ENCODE data around the gene IST1.
"Not testable (repeated sequence)": the region's sequence is repeated elsewhere in the genome, so short reads cannot be mapped to it uniquely, and the experiment has no call there.

The IST1 gene

DNA sequence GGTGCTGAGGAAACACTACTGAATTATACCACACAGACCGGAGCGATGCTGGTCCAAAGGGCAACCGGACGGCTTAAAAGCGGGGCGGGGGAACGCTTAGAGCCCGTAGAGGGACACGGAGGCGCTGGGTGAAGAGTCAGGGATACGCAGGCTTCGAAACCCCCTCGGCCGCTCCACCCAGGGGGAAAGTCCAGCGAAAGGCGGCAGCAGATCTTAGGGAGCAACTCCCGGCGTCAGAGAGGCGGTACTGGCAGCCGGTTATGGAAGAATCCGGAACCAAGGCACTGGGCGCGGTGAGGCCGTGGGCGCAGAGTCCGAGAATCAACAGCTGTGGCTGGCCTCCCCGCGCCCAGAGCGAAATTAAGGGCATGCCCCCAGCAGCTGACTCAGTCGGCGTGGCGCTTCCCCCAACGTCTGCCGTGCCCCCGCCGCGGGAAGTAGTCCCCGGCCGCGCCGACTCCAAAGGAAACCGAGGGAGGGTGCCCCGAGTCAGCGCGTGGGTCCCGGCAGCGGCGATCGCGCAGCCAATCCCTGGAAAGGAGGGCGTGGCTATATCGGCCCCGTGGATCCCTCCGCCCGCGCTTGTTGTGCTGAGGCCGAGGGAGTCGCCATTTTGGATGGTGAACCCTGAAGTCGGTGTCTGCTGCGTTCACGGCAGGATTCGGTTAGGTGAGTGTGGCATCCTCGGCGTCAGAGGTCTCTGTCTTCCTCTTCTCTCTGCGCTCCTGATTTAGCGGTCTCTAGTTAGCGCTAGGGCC lies at the start of gene IST1:
Gene IST1 (plus strand): TSS at position 611 of the 758 bp plus-strand sequence. CDS start 20,110 bp downstream, outside the sequence.
- DNase-seq (ENCODE audit: low read depth), result peak; percentile 97

DNA sequence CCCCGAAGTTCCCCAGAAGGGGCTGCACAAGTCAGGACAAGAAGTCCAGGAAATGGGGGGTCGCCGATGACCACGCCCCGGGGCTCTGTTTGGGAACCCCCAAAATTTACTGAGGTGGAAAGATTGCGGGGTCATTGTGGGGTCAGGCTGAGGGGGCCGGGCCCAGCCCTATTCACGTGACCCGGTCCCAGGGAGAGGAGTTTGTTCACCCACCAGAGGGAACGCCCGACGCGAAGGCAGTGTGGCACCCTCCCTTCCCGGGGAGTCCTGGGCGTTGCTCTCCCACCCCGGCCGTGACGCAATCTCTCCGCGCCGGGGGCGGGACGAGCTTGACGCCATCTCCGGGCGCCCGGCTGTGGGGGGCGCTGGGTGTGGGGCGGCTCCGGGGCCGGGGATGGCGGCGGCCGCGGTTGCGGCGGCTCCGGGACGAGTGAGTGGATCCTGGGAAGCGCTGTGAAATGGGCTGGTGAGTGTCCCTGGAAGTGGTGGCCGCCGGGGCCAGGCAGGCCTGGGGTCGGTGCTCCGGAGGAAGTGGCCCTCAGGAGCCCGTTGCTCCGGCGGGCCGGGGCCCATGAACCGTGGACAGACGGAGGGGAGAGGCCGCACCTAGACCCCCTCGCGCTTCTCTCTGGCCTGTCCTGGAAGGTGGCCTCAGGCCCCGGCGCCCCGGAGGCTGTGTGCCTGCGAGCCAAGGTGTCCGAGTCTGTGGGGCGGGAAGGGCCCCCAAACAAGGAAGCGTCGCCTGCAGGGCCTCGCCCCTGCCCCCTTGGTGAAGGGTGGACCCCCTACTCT lies 49.5 kb upstream of the IST1 start, which contains the start of gene ATXN1L:
Gene ATXN1L (plus strand): TSS at position 338 of the 792 bp plus-strand sequence. CDS start 3,765 bp downstream, outside the sequence.
- DNase-seq (ENCODE audit: low read depth), result peak; percentile 91

DNA sequence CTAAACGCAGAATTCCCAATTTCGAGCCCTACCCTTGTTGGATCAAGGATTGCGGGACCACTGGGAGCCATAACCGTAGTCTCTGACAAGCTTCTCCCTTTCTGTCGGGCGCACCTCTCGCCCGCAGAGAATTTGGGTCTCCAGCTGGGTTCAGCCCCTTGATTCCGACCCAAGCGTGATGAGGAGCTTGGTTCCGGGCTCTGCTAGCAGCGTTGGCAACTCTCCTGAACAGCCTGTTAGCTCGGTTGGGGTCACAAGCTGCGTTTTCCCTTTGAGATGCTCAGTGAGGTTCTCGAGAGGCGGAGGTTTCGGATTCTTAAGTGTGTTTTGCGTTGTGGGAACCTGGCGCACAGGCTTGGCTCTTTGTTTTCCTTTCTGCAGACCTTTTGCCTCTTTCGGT lies 48.9 kb upstream of the IST1 start:
- no peak for DNase-seq (ENCODE audit: low read depth)

DNA sequence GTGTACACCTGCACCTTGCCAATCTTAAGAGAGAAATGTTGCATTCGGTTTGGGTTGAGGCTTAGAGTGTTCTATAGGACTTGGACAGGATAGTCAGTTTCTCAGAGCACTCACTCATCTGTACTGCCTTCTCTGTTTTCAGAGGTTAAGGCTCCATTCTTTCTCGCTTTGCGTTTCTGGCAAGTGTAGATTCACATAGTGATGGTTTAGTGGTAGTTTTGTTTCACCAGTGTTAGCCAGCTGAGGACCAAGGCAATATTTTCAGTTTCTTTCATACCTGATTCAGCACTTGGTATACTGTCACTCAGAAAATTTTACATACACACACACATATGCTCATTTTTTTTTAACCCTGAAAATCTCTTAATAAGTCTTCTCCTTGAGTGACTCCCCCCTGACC lies 48.2 kb upstream of the IST1 start:
- no peak for DNase-seq (ENCODE audit: low read depth)

DNA sequence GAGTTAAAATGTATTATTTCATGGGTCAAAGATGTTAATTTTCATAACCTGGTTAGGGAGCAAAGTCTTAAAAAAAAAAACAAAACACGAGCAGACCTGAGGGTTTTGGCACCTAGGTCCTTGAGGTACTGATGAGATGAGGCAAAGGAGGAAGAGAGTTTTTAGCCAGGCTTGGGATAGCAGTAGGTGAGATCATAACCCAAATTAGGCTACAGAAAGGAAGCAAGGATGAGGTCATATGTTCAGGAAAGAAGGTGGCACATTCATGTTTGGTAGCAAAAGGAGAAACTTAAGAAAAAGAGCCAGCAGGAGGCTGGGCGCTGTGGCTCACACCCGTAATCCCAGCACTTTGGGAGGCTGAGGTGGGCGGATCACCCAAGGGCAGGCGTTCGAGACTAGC lies 46.7 kb upstream of the IST1 start:
- no peak for DNase-seq (ENCODE audit: low read depth)

DNA sequence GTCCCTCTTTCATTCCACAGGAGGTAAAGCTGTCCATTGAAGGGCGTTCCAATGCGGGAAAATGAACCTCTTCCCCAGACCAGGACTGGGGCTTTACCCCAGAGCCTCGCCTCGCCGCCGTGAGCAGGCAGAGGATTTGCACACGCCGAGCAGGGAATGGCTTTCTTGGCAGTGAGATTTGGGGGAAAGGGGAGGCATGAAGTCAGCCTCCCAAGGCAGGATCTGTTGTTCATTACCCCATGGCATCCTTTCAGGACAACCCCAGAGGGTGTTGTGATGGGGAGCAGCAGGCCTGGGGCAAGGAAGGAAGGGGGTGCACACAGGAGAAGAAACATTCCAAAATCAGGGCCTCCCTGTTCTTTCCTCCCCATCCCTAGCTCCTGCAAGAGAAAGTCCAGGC lies 43.6 kb upstream of the IST1 start:
- DNase-seq (ENCODE audit: low read depth), result no peak

DNA sequence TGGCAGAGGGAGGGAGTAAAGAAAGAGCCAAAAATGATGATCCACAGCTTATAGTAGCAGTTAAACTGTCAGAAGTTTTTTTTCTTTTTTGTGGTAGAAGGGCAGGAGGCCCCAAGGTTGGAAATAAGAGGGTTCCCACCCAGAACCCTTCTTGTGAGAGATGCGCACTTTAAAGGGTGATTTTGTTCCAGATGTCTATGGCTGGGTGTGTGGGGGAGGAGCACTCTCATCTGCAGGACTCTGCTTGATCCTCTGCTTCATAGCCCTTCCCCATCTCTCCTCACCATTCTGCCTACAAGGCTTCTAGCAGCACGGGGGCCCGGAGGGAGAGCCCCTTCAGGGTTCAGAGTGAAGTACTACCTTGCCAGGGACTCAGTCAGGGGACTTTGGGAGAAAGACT lies 43.2 kb upstream of the IST1 start:
- DNase-seq (ENCODE audit: low read depth), result no peak

DNA sequence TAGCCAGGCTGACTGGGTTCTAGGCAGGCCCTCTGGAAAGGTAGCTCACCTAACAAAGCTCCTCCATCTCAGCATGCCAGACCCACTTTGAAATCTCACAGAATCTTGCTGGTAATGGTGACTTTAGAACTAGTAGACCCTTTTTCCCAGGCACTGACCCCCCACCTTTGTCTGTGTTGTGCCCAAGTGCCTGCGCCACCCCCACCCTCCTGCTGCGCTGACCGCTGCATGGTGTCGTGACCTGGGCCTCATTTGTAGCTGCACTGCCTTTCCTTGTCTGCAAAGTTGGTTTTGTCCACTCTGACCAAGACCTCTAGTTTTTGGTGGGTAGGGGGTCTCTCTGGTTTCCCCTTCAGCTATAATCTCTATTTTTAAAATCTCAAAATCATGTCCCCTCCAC lies 42.8 kb upstream of the IST1 start:
- no peak for DNase-seq (ENCODE audit: low read depth)

DNA sequence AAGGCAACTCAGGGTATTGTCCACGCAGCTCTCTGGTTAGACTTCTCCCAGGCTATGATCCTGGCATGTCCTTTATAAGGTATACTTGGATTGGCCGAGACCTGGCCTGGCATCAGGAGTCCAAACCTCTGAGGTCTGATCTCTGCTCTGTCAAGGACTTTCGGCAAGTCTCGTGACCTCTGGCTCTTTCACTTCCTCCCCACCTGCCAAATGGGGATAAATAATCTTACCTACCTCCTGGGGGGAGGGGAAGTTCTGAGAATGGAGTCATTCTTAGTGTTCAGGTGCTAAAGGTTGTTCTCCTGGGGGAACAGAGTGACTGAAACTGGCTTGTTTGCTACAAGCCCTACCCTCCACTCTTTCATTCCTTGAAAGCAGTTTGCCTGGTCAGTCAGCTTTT lies 41.9 kb upstream of the IST1 start:
- no peak for DNase-seq (ENCODE audit: low read depth)

DNA sequence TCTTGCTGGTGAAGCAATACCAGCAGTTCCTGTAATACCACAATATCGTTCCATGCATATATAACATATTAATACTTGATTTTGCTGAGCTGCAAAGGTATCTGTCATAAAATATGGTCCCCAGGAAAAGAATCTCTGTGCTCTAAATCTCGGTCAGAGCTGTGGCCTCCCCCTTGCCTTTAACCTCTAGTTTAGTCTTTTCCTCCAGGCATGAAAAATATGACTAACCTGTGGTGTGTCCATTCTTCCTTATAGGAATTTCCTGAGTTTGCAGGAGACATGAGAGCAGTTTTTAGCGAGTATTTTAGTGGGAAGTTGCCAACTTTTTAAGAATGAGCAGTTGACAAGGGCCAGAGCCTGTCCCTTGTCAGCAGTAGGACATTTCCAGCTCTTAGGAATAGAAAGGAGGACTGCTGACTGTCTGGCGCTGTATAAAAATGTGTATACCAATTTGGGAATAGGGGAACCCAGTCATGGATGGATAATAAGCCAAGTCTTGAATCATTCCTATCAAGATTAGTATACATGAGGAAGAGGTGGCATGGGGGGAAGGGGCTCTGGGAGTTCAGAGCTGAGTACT lies 40.9 kb upstream of the IST1 start:
- DNase-seq (ENCODE audit: low read depth), result no peak

DNA sequence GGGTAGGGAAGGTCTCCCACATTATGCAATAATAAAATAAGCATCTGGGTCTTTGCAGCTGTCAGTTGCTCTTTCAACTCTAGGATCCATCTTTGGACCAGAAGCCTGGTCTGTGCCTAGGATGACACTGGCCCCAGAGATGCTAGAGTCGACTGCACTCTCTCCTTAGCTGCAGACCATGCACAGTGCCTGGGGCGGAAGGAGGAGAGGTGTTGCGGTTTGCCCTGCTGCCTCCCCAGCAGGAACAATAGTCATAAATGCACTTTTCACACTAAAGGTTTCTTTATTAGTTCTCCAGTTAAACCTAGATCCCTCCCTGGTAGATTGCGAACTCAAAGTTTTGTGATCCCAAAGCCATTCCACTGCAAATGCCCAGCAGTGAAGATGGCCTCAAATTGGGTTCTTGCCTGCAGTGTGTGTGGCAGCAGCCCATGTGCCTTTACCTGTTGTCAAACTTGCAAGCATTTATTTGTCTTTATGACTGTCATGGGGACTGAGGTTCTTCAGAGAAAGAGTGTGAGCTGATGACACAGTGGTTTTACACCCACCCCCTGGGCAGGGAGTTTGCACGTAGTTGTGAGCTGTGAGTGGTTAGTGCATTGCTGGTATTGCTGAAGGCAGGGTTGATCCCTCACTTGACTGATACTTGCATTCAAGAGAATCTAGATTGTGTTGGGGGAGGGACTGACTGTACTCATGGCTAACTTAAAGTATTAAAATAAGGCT lies 39.2 kb upstream of the IST1 start:
- no peak for DNase-seq (ENCODE audit: low read depth)

DNA sequence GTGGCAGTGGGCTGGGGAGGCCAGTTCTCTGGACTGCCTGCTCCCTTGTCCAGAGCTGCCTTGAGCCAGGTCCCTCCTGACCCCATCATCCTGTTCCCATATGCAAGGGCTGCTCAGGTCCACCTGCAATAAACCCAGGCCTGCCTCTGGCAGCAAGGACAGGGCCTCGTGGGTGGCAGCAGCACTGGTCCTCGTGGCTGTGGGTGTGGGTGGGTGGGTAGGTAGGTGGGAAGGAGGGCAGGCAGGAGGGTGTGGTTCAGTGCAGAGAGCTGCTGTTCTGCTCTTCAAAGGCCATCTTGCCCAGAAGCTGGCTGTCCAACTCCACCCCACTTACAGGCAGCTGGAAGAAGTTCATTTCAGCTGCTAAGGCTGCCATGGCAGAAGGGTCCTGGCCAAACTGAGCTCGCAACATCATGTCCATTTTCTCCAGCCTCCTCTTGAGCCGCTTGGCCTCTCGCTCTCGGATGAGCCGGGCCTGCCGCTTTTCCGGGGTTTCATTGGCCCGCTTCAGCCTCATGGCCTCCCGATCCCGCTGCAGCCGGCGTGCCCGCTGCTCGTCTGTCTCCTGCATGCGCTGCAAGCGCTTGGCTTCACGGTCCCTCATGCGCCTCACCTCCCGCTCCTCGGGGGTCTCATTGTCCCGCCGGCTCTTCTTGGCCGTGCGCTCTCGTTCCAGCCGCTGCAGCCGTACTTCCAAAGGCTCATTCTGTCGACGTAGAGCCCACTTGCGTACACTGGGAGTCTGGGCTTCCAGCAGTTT lies 35.4 kb upstream of the IST1 start:
- no peak for DNase-seq (ENCODE audit: low read depth)

DNA sequence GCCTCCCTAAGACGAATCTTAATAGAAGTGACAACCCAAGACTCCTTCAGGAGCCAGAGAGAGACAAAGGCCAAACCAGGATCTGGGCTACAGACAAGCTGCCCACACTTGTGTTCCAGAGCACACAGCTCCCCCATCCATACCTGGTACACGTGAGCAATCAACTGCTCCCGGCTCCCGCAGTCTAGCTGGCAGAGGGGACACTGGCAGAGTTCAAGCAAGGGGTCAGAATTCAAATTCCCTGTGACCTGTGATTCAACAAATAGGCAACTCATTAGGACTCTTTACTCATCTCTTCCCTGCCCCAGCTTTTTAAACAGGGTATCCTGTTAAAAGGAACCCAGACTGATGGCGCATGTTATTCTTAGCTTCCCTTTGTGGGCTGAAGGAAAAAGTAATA lies 31.3 kb upstream of the IST1 start:
- no peak for DNase-seq (ENCODE audit: low read depth)

DNA sequence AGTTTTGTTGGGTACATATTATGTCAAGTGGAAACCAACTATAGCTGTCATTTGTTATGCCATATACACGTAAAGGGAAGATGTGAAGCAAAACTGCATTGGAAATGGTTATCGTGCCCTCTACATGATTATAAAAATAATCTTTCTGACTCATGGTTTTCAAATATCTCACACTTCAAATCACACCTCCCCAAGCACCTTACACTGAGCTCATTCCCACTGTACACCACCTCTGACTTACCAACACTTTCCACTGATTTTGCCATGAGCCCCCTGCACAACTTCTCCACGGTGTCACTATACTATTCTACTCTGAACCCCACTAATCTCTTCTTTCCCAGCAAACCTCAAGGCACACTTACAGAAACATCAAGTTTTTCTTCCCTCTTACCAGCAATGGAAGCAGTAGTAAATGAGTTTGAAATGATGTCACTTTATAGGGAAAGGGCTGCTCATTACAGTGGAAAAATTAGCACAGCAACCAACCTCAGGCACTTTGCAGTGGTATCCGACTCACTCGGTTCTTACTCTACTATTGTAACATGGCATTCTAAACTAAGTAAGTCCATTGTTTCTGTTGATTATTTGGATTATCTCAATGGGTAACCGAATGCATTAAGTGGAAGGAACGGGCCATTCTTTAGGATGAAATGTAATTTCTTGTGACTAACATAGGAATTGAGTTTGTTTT lies 30.0 kb upstream of the IST1 start:
- DNase-seq (ENCODE audit: low read depth), result no peak

DNA sequence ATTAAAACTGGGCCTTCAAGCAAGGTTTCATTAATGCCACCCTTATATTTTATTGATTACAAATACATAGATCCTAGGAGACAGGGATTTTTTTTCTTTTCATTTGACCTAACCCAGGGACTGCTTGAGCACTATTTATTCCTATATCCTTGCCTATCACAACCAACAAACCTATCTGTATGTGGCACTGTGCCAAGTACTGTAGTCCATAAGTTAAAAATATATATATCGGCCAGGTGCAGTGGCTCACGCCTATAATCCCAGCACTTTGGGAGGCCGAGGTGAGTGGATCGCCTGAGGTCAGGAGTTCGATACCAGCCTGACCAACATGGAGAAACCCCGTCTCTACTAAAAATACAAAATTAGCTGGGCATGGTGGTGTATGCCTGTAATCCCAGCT lies 28.2 kb upstream of the IST1 start:
- not testable (repeated sequence) for DNase-seq (ENCODE audit: low read depth)

DNA sequence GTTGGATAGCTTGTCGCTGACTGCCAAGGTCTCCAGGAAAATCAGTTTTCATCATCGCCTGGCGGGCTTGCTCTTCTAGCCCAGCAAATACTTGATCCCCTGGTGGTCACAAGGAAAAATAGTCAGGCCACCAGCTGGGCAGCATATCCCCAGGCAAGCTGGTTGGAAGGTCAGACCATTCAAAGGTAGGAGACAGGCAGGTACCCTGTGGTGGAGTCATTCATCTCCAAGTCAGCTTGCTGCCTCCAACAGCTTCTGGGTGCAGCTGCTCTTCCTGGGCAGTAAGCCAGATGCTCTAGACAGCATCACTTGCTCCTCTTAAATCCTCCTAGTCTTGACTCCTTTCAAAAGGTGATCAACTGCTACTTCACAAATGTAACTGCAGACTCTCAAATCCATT lies 27.4 kb upstream of the IST1 start:
- no peak for DNase-seq (ENCODE audit: low read depth)

DNA sequence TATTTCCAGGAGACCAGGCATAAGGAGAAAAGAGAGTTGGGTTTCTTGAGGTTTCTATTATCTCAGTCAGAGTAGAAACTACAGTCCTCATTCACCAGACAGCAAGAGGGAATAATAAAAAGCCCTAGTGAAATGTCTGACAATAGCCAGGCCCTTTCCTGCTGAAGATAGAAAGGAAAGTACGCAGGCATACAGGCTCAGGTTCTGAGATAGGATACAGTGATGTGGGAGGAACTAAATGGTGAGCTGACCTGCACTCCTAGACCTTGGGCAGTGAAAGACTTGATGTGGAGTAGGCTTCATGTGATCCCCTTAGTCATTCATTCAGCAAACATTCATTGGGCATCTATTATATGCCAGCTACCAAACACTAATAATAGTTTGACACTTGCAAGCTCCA lies 26.2 kb upstream of the IST1 start:
- no peak for DNase-seq (ENCODE audit: low read depth)

DNA sequence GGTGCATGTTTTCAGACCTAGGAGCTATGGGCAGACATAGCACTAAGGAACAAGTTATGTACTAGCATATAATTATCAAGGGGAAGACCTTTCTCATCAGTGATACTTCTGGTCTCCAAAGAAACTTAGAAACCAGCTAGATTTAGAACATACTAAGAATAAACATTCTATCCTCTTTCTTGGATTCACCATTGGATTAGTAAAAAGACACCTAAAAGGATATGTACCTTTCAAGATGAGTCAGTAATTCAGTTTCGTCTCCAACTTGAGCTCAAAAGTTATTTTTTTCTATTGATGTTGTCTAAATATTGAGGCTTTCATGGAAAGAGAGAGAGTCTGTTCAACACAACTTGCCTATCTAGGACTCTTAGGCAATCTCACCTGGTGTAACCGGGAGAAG lies 24.5 kb upstream of the IST1 start:
- no peak for DNase-seq (ENCODE audit: low read depth)

DNA sequence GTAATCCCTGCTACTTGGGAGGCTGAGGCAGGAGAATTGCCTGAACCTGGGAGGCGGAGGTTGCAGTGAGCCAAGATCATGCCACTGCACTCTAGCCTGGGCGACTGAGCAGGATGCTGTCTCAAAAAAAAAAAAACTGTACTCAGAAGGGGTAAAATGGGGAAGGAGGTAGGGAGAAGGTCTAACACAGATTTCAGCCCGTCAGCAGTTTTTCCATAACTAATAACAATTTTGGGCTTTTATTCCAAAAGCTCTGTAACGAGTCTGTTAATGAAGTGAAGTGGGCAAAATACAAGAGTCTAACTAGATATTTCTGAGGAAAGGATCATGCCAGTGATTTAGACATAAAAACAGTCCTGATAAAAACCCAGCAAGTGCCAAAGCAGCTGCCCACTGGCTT lies 22.1 kb upstream of the IST1 start:
- DNase-seq (ENCODE audit: low read depth), result no peak

DNA sequence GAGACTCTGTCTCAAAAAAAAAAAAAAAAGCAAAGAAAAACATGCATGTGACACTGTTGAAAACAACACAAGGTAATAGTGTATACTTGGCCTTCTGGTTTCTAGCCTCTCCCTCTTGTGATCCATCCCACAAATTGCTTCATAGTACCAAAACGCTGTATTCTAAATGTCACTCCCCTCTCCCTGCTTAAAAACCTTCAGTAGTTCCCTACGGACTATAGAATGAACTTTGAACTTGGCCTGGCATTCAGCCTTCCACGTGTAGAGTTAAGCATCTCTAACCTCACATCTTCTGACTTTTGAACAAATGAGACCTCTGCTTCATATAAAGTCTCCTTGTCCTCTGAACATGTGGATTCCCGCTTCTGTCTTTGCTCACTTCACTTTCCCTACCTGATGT lies 16.4 kb upstream of the IST1 start:
- no peak for DNase-seq (ENCODE audit: low read depth)

DNA sequence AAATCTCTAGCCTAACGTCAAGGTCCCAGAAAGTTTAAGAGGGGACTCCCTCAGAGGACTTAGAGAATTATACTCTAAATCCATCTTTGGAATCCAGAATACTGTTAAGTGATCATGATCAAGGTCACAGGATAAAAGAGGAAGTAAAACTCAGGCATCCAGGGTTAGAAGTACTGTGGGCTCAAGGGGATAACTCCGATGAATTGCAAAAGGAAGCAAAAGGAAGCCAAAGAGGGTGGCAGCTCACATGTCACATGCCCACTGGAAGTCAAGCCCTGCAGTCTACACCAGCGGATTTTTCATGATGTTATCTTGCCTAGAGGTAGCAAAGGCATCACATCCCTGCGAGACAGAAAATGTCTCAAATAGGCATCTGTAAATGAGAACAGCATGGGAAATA lies 15.2 kb upstream of the IST1 start:
- DNase-seq (ENCODE audit: low read depth), result no peak
